H1 (cell line): ENCODE measurements around the gene DLST.

ENCODE experiments used
- CHD1 ChIP-seq: IDR thresholded peaks from 2 replicates; pipeline ENCODE4 v1.6.1; 2012; ENCODE audit warnings: low read depth, low read length, improper control_type of control experiment
- CTCF ChIP-seq, 3 experiments: IDR thresholded peaks; 1 replicate in 2 of 3; 2 replicates in 1 of 3; pipeline versions ENCODE4 v1.5.1 to v1.6.1; 2011; ENCODE audit warnings: low read length in 3 of 3, mild to moderate bottlenecking in 3 of 3, inconsistent platforms in 2 of 3, low read depth in 1 of 3, moderate library complexity in 1 of 3; ENCODE audit not compliant: insufficient read depth in 1 of 3; ENCODE audit errors: control extremely low read depth in 1 of 3
- HDAC6 ChIP-seq: IDR thresholded peaks from one replicate; pipeline ENCODE4 v1.7.1; 2012; ENCODE audit warnings: low read depth, mild to moderate bottlenecking, inconsistent platforms, low read length, moderate library complexity
- POLR2A ChIP-seq, 2 experiments: IDR thresholded peaks; 1 replicate in 1 of 2; 2 replicates in 1 of 2; pipeline ENCODE4 v1.6.1; 2011; ENCODE audit warnings: low read depth in 2 of 2, low read length in 2 of 2, mild to moderate bottlenecking in 2 of 2; ENCODE audit errors: control extremely low read depth in 1 of 2
- POLR2AphosphoS5 ChIP-seq: IDR thresholded peaks from 2 replicates; pipeline ENCODE4 v1.6.1; 2011; ENCODE audit warnings: low read depth, low read length
- SIN3A ChIP-seq, 2 experiments: IDR thresholded peaks in 1 of 2; conservative IDR thresholded peaks in 1 of 2; 2 replicates each; pipeline ENCODE4 v1.6.1; 2011 to 2012; ENCODE audit warnings: low read length in 2 of 2, improper control_type of control experiment in 1 of 2, low read depth in 1 of 2, mild to moderate bottlenecking in 1 of 2
- TF ChIP-seq, protein P1 (sequence below): IDR thresholded peaks from 2 replicates; pipeline ENCODE4 v1.6.1; 2012; ENCODE audit warnings: inconsistent platforms

DNA sequence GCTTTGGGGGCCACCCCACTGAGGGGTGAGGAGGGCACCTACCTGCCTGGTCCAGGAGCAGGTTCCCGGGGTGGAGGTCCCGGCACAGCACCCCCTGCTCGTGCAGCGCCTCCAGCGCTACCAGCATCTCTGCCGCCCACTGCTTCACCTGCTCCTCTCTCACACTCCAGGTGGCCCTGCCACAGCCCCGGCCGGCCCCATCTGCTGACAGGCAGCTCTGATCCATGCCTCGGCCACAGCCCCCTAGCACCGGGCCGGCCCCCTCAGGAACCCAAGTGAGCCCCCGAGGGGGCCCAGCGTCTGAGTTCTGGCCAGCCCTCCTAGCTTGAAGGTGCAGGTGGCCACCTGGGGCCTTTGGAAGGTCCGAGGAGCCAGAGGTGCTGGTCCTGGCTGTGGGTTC lies 27.8 kb downstream of the DLST start:
- TF ChIP-seq CTCF (IDR thresholded peaks at IDR 0.05; ENCODE audit: control extremely low read depth in 1 of 3, insufficient read depth in 1 of 3, low read depth in 1 of 3, low read length in 3 of 3) (no peak), CHD1 (no peak), SIN3A (conservative IDR thresholded peaks at IDR 0.05 in 1 of 2, IDR thresholded peaks at IDR 0.05 in 1 of 2; ENCODE audit: low read depth in 1 of 2, low read length in 2 of 2) (no peak), POLR2AphosphoS5 (no peak), HDAC6 (no peak), POLR2A (IDR thresholded peaks at IDR 0.05; ENCODE audit: control extremely low read depth in 1 of 2, low read depth in 2 of 2, low read length in 2 of 2) (no peak)
- TF ChIP-seq, protein P1, sequence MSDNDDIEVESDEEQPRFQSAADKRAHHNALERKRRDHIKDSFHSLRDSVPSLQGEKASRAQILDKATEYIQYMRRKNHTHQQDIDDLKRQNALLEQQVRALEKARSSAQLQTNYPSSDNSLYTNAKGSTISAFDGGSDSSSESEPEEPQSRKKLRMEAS = no peak
